K562 (cell line): ENCODE data around the gene SLC26A2. TPM values are rescaled to one million over a fixed set of nuclear protein-coding genes. Genes with fewer than 3 reads are reported as not detected.
A peak's percentile ranks its signal among the peaks of the same experiment; 100 is the strongest.

Experiments used
- ETV6 ChIP-seq, 3 experiments: fragments of 150-350 bp in 1 of 3; sonication (generic) in 1 of 3; formaldehyde crosslinking in 1 of 3; IDR thresholded peaks; 2 replicates each; pipeline versions ENCODE4 v1.6.1 to v1.8.0; 2014 to 2022; ENCODE audit warnings: borderline replicate concordance in 2 of 3, low read depth in 2 of 3, antibody characterized with exemption in 1 of 3, low read length in 1 of 3, mild to moderate bottlenecking in 1 of 3, missing genetic modification reagents in 1 of 3
- HMGXB4 ChIP-seq: sonication (generic); formaldehyde crosslinking; IDR thresholded peaks from 2 replicates; pipeline ENCODE4 v1.8.1; 2023; ENCODE audit warnings: mild to moderate bottlenecking, missing genetic modification reagents
- RREB1 ChIP-seq: fragments of 250-450 bp; sonication (Bioruptor Pico); IDR thresholded peaks from 2 replicates; pipeline ENCODE4 v1.4.0; 2020
- ZNF395 ChIP-seq: fragments of 200-800 bp; sonication (Bioruptor generic); IDR thresholded peaks from 2 replicates; pipeline ENCODE4 v1.6.1; 2017; ENCODE audit warnings: missing genetic modification characterization, missing compliant biosample characterization
- polyA plus RNA-seq, 8 experiments: library from polyadenylated mRNA; depleted of rRNA in 4 of 8; stranded (reverse) in 5 of 8; unstranded in 3 of 8; fragments of >200 nt; fragmentation: Nextera tagmentation in 2 of 8; fragmentation: Illumina TruSeq in 1 of 8; extraction: Ambion mirVana in 2 of 8; extraction: Trizol in 1 of 8; gene quantifications; 2 replicates each; pipeline versions ENCODE4 v1.2.1 to v1.2.3, GENCODE V29; 2011 to 2014; ENCODE audit warnings: inconsistent platforms in 1 of 8, missing spikeins in 1 of 8
- total RNA-seq, 7 experiments: library from RNA; depleted of rRNA in 6 of 7; stranded (reverse); fragments of >200 nt in 6 of 7; fragmentation: Illumina TruSeq in 2 of 7; extraction: Trizol in 2 of 7; gene quantifications; 2 replicates each; pipeline versions ENCODE4 v1.2.1 to v1.2.3, GENCODE V29; 2011 to 2021; ENCODE audit warnings: low replicate concordance in 1 of 7

Gene SLC26A2
- total and polyA plus RNA-seq, 9 of the 15 experiments (the other 6 are each of a cell fraction or from before 2014, with no cell fraction given), result 1.1 to 6.3 (median 3.6) TPM

- peak in 1 of 2 experiments; percentile 38; a peak in 1 of 4 replicates for TF ChIP-seq ETV6 (IDR thresholded peaks at IDR 0.05; ENCODE audit: borderline replicate concordance in 1 of 2, low read depth in 2 of 2, low read length in 1 of 2)
- TF ChIP-seq ETV6 (CRISPR knock-in tag; IDR thresholded peaks at IDR 0.05; ENCODE audit: borderline replicate concordance), result 0 out of 2 replicates have a peak, but pooled peaks have one; percentile 41
- TF ChIP-seq ZNF395, result peak; percentile 81
- no peak for TF ChIP-seq RREB1 (CRISPR knock-in tag)
- 0 out of 2 replicates have a peak, but pooled peaks have one; percentile 20 for TF ChIP-seq HMGXB4 (CRISPR knock-in tag)
These were observed 39.9 kb downstream of the SLC26A2 start, which contains the start of the genes HMGXB3 and TIGD6 (continued) for GRCh38 chr5:150000256-150000989.
